Uterus (tissue), 2 donors: Measurements from ENCODE around the gene MFAP1.

Experiments used
- CTCF ChIP-seq, 4 experiments: fragments of 200-600 bp in 2 of 4; fragments of 450-650 bp in 2 of 4; sonication (generic) in 2 of 4; IDR thresholded peaks; one replicate each; pipeline ENCODE4 v1.5.1; 2016 to 2019; ENCODE audit warnings: antibody characterized with exemption in 4 of 4, mild to moderate bottlenecking in 2 of 4, moderate library complexity in 1 of 4
- POLR2A ChIP-seq, 2 donors: fragments of 450-650 bp; IDR thresholded peaks; one replicate each; pipeline ENCODE4 v1.6.1; 2016; ENCODE audit warnings: antibody characterized with exemption in 2 of 2, mild to moderate bottlenecking in 1 of 2, moderate library complexity in 1 of 2

GRCh38 chr15:43859546-43859945 is 35.1 kb upstream of the MFAP1 start:
- no peak for TF ChIP-seq CTCF (IDR thresholded peaks at IDR 0.05)
- TF ChIP-seq POLR2A (IDR thresholded peaks at IDR 0.05): no peak
